Nucleus accumbens (tissue), 56 donors: ENCODE measurements around the gene SCCPDH.
A peak's percentile ranks its signal among the peaks of the same experiment; 100 is the strongest.

Source experiments
- DNase-seq, 56 donors: peaks; one replicate each; lab custom pipeline; 2025; lab: John Stamatoyannopoulos, UW

The SCCPDH gene

GRCh38 chr1:246780264-246780663 lies 56.1 kb downstream of the SCCPDH start:
- DNase-seq = no peak

- no peak for DNase-seq
These were observed 57.0 kb downstream of the SCCPDH start for GRCh38 chr1:246781212-246781611.

GRCh38 chr1:246782120-246782900 lies 58.1 kb downstream of the SCCPDH start:
- DNase-seq = no peak

GRCh38 chr1:246784621-246785493 lies 60.6 kb downstream of the SCCPDH start:
- DNase-seq = no peak

- peak in 14 of 56 donors; percentile 4 to 52 (median 30) for DNase-seq
These were observed 61.4 kb downstream of the SCCPDH start for GRCh38 chr1:246785494-246786111.

- DNase-seq = no peak
These were observed 62.5 kb downstream of the SCCPDH start for GRCh38 chr1:246786606-246787238.

GRCh38 chr1:246787781-246788513 lies 63.7 kb downstream of the SCCPDH start:
- DNase-seq = no peak

- DNase-seq = no peak
These were observed 64.7 kb downstream of the SCCPDH start for GRCh38 chr1:246788895-246789338.

GRCh38 chr1:246789454-246790339 lies 65.5 kb downstream of the SCCPDH start:
- no peak for DNase-seq

- DNase-seq = no peak
These were observed 66.2 kb downstream of the SCCPDH start for GRCh38 chr1:246790364-246790763.

- DNase-seq = no peak
These were observed 66.6 kb downstream of the SCCPDH start for GRCh38 chr1:246790833-246791232.

- no peak for DNase-seq
These were observed 67.2 kb downstream of the SCCPDH start for GRCh38 chr1:246791303-246791918.

- no peak for DNase-seq
These were observed 68.4 kb downstream of the SCCPDH start for GRCh38 chr1:246792603-246793002.

- DNase-seq = no peak
These were observed 69.2 kb downstream of the SCCPDH start for GRCh38 chr1:246793356-246793896.

- no peak for DNase-seq
These were observed 70.0 kb downstream of the SCCPDH start for GRCh38 chr1:246794048-246794827.

- DNase-seq = no peak
These were observed 70.8 kb downstream of the SCCPDH start for GRCh38 chr1:246794828-246795671.
